Fibroblast of the aortic adventitia (primary cell): Measurements from ENCODE around the gene IGLL5. TPM values are rescaled to one million over a fixed set of nuclear protein-coding genes. Genes with fewer than 3 reads are reported as not detected.

Source experiments
- DNase-seq: peaks from one replicate; pipeline ENCODE4 v3.0.0-alpha.2; 2010; ENCODE audit warnings: low read depth
- H3K4me3 ChIP-seq: 2 replicates; pipeline ENCODE4 v1.5.1; 2011; ENCODE audit warnings: low read depth, mild to moderate bottlenecking, control low read depth, low read length, moderate library complexity
- CTCF ChIP-seq: IDR thresholded peaks from 2 replicates; pipeline ENCODE4 v1.5.1; 2011; ENCODE audit warnings: mild to moderate bottlenecking, low read length, control low read depth, inconsistent platforms; ENCODE audit not compliant: insufficient read depth
- total RNA-seq: library from RNA; depleted of rRNA; stranded (reverse); fragments of >200 nt; gene quantifications from 2 replicates; pipeline ENCODE4 v1.2.3, GENCODE V29; 2012; ENCODE audit warnings: low replicate concordance

The IGLL5 gene
- total RNA-seq, 1 donor: not detected

DNA sequence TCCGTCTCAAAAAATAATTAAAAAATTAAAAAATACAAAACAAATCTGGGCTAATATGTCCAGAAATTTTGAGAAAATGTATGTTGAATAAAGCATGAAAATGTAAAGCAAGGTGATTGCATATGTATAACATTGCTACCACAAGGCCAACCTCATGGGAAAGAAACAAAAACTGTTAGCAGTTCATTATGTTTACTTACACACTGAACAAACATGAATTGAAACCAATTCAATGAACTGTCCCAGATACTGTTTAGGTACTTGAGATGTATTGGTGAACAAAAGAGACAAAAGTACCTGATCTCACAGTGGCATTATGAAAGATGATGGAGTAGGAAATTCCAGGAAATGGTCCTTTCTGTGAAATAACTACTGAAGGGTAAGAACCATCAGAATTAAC, 43.8 kb upstream of the IGLL5 start:
- H3K4me3 ChIP-seq: no peak overlapping the region
- DNase-seq: no peak
- TF ChIP-seq CTCF: no peak

DNA sequence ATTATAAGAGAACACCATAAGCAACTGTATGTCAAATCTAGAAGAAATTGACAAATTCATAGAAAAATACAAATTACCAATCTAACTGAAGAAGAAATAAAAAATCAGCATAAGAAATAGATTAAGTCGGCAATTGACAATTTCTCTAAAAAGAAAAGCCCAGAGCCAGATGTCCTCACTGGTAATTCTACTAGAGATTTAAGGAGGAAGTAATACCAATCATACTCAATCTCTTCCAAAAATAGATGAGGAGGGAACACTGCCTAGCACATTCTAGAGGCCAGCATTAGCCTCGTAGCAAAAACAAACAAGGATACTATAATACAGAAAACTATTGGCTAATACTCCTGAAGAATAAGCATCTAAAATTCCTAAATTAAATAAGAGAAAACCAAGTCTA, 40.4 kb upstream of the IGLL5 start:
- DNase-seq: no peak
- TF ChIP-seq CTCF: no peak
- H3K4me3 ChIP-seq: no peak overlapping the region

DNA sequence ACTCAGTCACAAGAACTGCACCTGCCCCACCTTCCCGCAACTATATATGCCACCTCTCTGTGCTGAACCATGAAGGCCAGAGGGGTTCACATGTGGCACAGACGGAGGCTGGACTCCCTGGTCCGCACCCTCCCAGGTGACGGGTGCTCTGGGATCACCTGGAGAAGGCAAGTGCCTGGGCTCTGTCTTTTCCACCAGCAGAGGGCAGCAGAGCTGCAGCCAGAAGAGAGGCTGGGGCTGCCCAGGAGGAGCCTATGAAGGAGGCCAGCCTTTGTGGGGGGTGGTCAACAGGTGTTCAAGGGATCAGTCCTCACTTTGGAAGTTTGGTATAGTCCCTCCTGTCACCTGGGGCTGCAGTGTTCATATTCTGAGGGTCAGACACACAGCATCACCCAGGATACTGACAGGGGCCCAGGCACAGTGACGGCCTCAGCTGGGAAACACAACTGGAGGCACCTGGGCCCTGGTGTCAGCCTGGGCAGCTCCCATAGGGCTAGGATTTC, 39.2 kb upstream of the IGLL5 start:
- no peak overlapping the region for H3K4me3 ChIP-seq
- peak; percentile 96 for TF ChIP-seq CTCF
- DNase-seq: peak; percentile 57

- no peak for DNase-seq
- no peak for TF ChIP-seq CTCF
- H3K4me3 ChIP-seq: no peak overlapping the region
Measured at GRCh38 chr22:22849640-22850610, 37.7 kb upstream of the IGLL5 start.

- TF ChIP-seq CTCF: no peak
- no peak overlapping the region for H3K4me3 ChIP-seq
- no peak for DNase-seq
Measured at GRCh38 chr22:22851969-22852368, 35.6 kb upstream of the IGLL5 start.

DNA sequence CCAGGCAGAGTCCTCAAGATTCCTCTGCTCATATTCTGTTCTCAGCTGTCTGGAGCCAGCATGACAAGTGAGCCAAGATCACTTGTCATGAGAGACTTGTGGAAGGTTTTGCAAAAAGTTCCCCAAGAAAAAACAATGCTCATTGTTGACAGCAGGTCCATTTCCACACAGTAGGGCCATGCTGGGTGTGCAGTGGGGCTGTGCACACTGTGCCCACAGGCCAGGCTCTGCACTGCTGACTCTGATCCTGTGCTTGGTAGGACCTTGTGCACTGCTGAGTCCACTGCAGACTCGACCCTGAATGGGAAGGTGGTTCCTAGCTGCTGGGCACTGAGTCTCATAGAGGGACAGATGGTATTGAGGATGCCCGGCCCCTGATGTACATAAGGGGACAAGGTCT, 33.9 kb upstream of the IGLL5 start:
- TF ChIP-seq CTCF: no peak
- no peak for DNase-seq
- no peak overlapping the region for H3K4me3 ChIP-seq
